Sigmoid colon (tissue), 4 donors: ENCODE measurements around the gene BMPER.

Experiments
- CTCF ChIP-seq, 4 experiments: fragments of 450-650 bp in 3 of 4; fragments of 200-600 bp in 1 of 4; IDR thresholded peaks; one replicate each; pipeline ENCODE4 v1.5.1; 2016 to 2019; ENCODE audit warnings: antibody characterized with exemption in 4 of 4, mild to moderate bottlenecking in 3 of 4, moderate library complexity in 2 of 4
- EP300 ChIP-seq, 4 donors: sonication (generic); formaldehyde crosslinking; IDR thresholded peaks; one replicate each; pipeline ENCODE4 v1.6.1; 2017; ENCODE audit warnings: antibody characterized with exemption in 4 of 4
- POLR2A ChIP-seq, 2 donors: fragments of 450-650 bp; IDR thresholded peaks; one replicate each; pipeline ENCODE4 v1.6.1; 2016; ENCODE audit warnings: antibody characterized with exemption in 2 of 2, mild to moderate bottlenecking in 2 of 2, moderate library complexity in 2 of 2
- POLR2AphosphoS5 ChIP-seq, 4 donors: sonication (generic); formaldehyde crosslinking; IDR thresholded peaks; one replicate each; pipeline ENCODE4 v1.6.1; 2017; ENCODE audit warnings: antibody characterized with exemption in 4 of 4

GRCh38 chr7:33986951-33987947 lies 81.9 kb downstream of the BMPER start:
- TF ChIP-seq CTCF (IDR thresholded peaks at IDR 0.05) (no peak), POLR2A (IDR thresholded peaks at IDR 0.05) (no peak), POLR2AphosphoS5 (IDR thresholded peaks at IDR 0.05) (peak in 1 of 4 donors; percentile 37), EP300 (IDR thresholded peaks at IDR 0.05) (no peak)
